ENCODE data around the gene ZNF473. TPM values are rescaled to one million over a fixed set of nuclear protein-coding genes. Genes with fewer than 3 reads are reported as not detected.

The ZNF473 gene
- total RNA-seq, 4 donors from 2014 or later, result 3.6 to 14.9 (median 4.5) TPM

- no peaks in the 10 kb centered on the region for H3K9me3 ChIP-seq
- 60 to 85% methylated on average over 9 to 10 of the region's 10 CpGs for WGBS, 2 donors
- H3K27me3 ChIP-seq, result no peaks in the 10 kb centered on the region
- no peak overlapping the region for H3K27ac ChIP-seq
- H3K36me3 ChIP-seq, result peaks cover 26 to 100% (median 27%) of the 10 kb centered on the region in 3 donors
- TF ChIP-seq POLR2A (IDR thresholded peaks at IDR 0.05), result no peak
- no peak for TF ChIP-seq CTCF (IDR thresholded peaks at IDR 0.05)
- intact Hi-C loops (cut with DNase I), result no loop called here
- no peak for DNase-seq
- no peak overlapping the region for H3K4me3 ChIP-seq
- peaks cover 6 to 19% (median 8%) of the 10 kb centered on the region in 3 donors for H3K4me1 ChIP-seq
Measured at GRCh38 chr19:50008532-50008931, 17.3 kb upstream of the ZNF473 start.

GRCh38 chr19:50016225-50016807 lies 9.5 kb upstream of the ZNF473 start:
- Histone ChIP-seq H3K9me3 (no peaks in the 10 kb centered on the region), H3K36me3 (peaks cover 0 to 100% (median 42%) of the 10 kb centered on the region in 3 donors), H3K4me1 (no peaks in the 10 kb centered on the region), H3K27me3 (no peaks in the 10 kb centered on the region), H3K27ac (no peak overlapping the region), H3K4me3 (no peak overlapping the region)
- WGBS, 2 donors, result 83 to 100% methylated on average over 1 of the region's 1 CpG
- TF ChIP-seq CTCF (IDR thresholded peaks at IDR 0.05) (no peak), POLR2A (IDR thresholded peaks at IDR 0.05) (no peak)
- intact Hi-C loops (cut with DNase I), result no loop called here
- no peak for DNase-seq

- H3K9me3 ChIP-seq, result no peaks in the 10 kb centered on the region
- no peaks in the 10 kb centered on the region for H3K27me3 ChIP-seq
- no peak overlapping the region for H3K4me3 ChIP-seq
- no peak for DNase-seq
- TF ChIP-seq CTCF (IDR thresholded peaks at IDR 0.05) (no peak), POLR2A (IDR thresholded peaks at IDR 0.05) (no peak)
- no peak overlapping the region for H3K27ac ChIP-seq
- intact Hi-C loops (cut with DNase I), result no loop called here
- H3K4me1 ChIP-seq, result peaks cover 14 to 22% (median 17%) of the 10 kb centered on the region in 3 donors
- H3K36me3 ChIP-seq, result peaks cover 0 to 76% (median 18%) of the 10 kb centered on the region in 3 donors
- WGBS, 2 donors, result 59 to 73% methylated on average over 6 of the region's 6 CpGs
Measured at GRCh38 chr19:50020481-50020880, 5.3 kb upstream of the ZNF473 start.

GRCh38 chr19:50022823-50023222 lies 3.0 kb upstream of the ZNF473 start:
- no peak for TF ChIP-seq CTCF (IDR thresholded peaks at IDR 0.05)
- no peak for TF ChIP-seq POLR2A (IDR thresholded peaks at IDR 0.05)
- Histone ChIP-seq H3K27ac (no peak overlapping the region), H3K27me3 (no peaks in the 10 kb centered on the region), H3K4me3 (no peak overlapping the region), H3K9me3 (no peaks in the 10 kb centered on the region), H3K4me1 (peaks cover 17 to 41% (median 29%) of the 10 kb centered on the region in 3 donors), H3K36me3 (peaks cover 0 to 52% (median 0%) of the 10 kb centered on the region in 3 donors)
- 74 to 77% methylated on average over 7 of the region's 7 CpGs for WGBS, 2 donors
- no peak for DNase-seq
- intact Hi-C loops (cut with DNase I), result no loop called here

GRCh38 chr19:50024719-50025021 lies 1.1 kb upstream of the ZNF473 start:
- no peak for DNase-seq
- Histone ChIP-seq H3K4me1 (peaks cover 17 to 50% (median 29%) of the 10 kb centered on the region in 3 donors), H3K27ac (peak overlapping the region; percentile 95 to 97 (median 97)), H3K9me3 (no peaks in the 10 kb centered on the region), H3K4me3 (peak overlapping the region; percentile 77 to 96 (median 92)), H3K36me3 (peaks cover 0 to 34% (median 0%) of the 10 kb centered on the region in 3 donors), H3K27me3 (no peaks in the 10 kb centered on the region)
- 2 to 20% methylated on average over 1 to 10 of the region's 10 CpGs for WGBS, 2 donors
- TF ChIP-seq CTCF (IDR thresholded peaks at IDR 0.05) (no peak), POLR2A (IDR thresholded peaks at IDR 0.05) (no peak)
- intact Hi-C loops (cut with DNase I), result no loop called here

Data from esophagus squamous epithelium (tissue), 5 donors.